ENCODE data around the gene SIRPD. TPM values are rescaled to one million over a fixed set of nuclear protein-coding genes. Genes with fewer than 3 reads are reported as not detected.

The SIRPD gene
- not detected in 2 replicates for polyA plus RNA-seq
- not detected in 2 replicates for polyA minus RNA-seq

- Histone ChIP-seq H3F3A (ENCODE audit: insufficient read depth, low read length, poor library complexity, severe bottlenecking) (no peaks in the 10 kb centered on the region), H3K27me3 (ENCODE audit: insufficient read depth, low read depth, low read length) (no peaks in the 10 kb centered on the region), H3K9me2 (ENCODE audit: insufficient read depth, low read length) (no peaks in the 10 kb centered on the region), H3K36me3 (ENCODE audit: insufficient read depth, low read length) (no peaks in the 10 kb centered on the region), H3K27ac (ENCODE audit: low read length) (no peak within 1 kb of the TSS), H3K4me2 (ENCODE audit: low read length) (no peak within 1 kb of the TSS), H3K9ac (ENCODE audit: low read length) (no peak within 1 kb of the TSS), H4K20me1 (ENCODE audit: insufficient read depth) (no peaks in the 10 kb centered on the region), H3K4me3 (ENCODE audit: low read length) (no peak within 1 kb of the TSS), H2AFZ (ENCODE audit: low read depth, low read length) (no peak within 1 kb of the TSS), H3K9me3 (ENCODE audit: low read length) (no peaks in the 10 kb centered on the region), H3K79me2 (replicated peaks; ENCODE audit: insufficient read depth, low read length) (no peaks in the 10 kb centered on the region)
- TF ChIP-seq MXI1 (conservative IDR thresholded peaks at IDR 0.05; ENCODE audit: poor library complexity, severe bottlenecking), result no peak
- TF ChIP-seq TAF1 (IDR thresholded peaks at IDR 0.05; ENCODE audit: low read depth), result no peak
- TF ChIP-seq CTCF (IDR thresholded peaks at IDR 0.05; ENCODE audit: poor library complexity, severe bottlenecking), result no peak
- no peak for TF ChIP-seq RAD21 (conservative IDR thresholded peaks at IDR 0.05)
- no peak for TF ChIP-seq EP300 (conservative IDR thresholded peaks at IDR 0.05; ENCODE audit: poor library complexity, severe bottlenecking)
- no peak for TF ChIP-seq EZH2 (IDR thresholded peaks at IDR 0.05; ENCODE audit: borderline replicate concordance, insufficient read depth, low read length, poor library complexity, severe bottlenecking)
- no peak for TF ChIP-seq POLR2AphosphoS5 (IDR thresholded peaks at IDR 0.05)
- no peak for TF ChIP-seq SMC3 (conservative IDR thresholded peaks at IDR 0.05; ENCODE audit: poor library complexity)
- no peak for TF ChIP-seq REST (IDR thresholded peaks at IDR 0.05; ENCODE audit: borderline replicate concordance)
These were observed at the start of gene SIRPD for GRCh38 chr20:1557605-1558004. SIRPD (minus strand) TSS chr20:1557705; CDS start chr20:1557653, 52 bp downstream.

GRCh38 chr20:1600736-1601135 lies 43.2 kb upstream of the SIRPD start:
- Histone ChIP-seq H3F3A (ENCODE audit: insufficient read depth, low read length, poor library complexity, severe bottlenecking) (no peaks in the 10 kb centered on the region), H3K27ac (ENCODE audit: low read length) (no peak overlapping the region), H3K27me3 (ENCODE audit: insufficient read depth, low read depth, low read length) (no peaks in the 10 kb centered on the region), H3K36me3 (ENCODE audit: insufficient read depth, low read length) (no peaks in the 10 kb centered on the region), H3K79me2 (replicated peaks; ENCODE audit: insufficient read depth, low read length) (no peaks in the 10 kb centered on the region), H3K9me2 (ENCODE audit: insufficient read depth, low read length) (no peaks in the 10 kb centered on the region), H3K4me3 (ENCODE audit: low read length) (no peak overlapping the region), H3K9me3 (ENCODE audit: low read length) (no peaks in the 10 kb centered on the region), H3K4me2 (ENCODE audit: low read length) (no peak overlapping the region), H2AFZ (ENCODE audit: low read depth, low read length) (no peak overlapping the region), H4K20me1 (ENCODE audit: insufficient read depth) (no peaks in the 10 kb centered on the region), H3K9ac (ENCODE audit: low read length) (no peak overlapping the region)
- TF ChIP-seq POLR2AphosphoS5 (IDR thresholded peaks at IDR 0.05) (no peak), RAD21 (conservative IDR thresholded peaks at IDR 0.05) (no peak), REST (IDR thresholded peaks at IDR 0.05; ENCODE audit: borderline replicate concordance) (no peak), EZH2 (IDR thresholded peaks at IDR 0.05; ENCODE audit: borderline replicate concordance, insufficient read depth, low read length, poor library complexity, severe bottlenecking) (no peak), MXI1 (conservative IDR thresholded peaks at IDR 0.05; ENCODE audit: poor library complexity, severe bottlenecking) (no peak), CTCF (IDR thresholded peaks at IDR 0.05; ENCODE audit: poor library complexity, severe bottlenecking) (no peak), EP300 (conservative IDR thresholded peaks at IDR 0.05; ENCODE audit: poor library complexity, severe bottlenecking) (no peak), TAF1 (IDR thresholded peaks at IDR 0.05; ENCODE audit: low read depth) (no peak), SMC3 (conservative IDR thresholded peaks at IDR 0.05; ENCODE audit: poor library complexity) (no peak)

Measured in neural cell (in vitro differentiated cells).